NCI-H1694 treated with DMSO at 0.1 percent for 48 hours (cell line): ENCODE results near the gene MACROD2.

Experiments used
- DNase-seq: peaks from one replicate; lab custom pipeline; 2025; lab: John Stamatoyannopoulos, UW

The MACROD2 gene

DNA sequence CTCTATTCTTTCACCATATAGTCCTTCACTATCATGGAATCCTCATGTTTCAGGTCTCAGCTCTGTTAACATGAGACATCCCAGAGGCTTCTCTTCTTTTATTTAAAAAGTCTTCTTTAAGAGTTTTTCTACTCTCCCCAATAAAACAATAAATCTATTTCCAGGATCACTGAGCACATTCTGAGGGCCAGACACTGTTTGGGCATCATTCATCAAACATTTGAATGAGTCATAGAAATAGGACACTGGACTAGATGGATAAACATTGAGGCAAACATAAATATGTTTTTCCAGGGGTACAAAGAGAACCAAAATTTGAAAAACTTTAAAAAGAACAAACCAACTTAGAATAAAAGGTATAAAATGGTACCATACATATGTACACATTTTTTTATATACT is 2023.6 kb downstream of the MACROD2 start:
- DNase-seq = no peak

DNA sequence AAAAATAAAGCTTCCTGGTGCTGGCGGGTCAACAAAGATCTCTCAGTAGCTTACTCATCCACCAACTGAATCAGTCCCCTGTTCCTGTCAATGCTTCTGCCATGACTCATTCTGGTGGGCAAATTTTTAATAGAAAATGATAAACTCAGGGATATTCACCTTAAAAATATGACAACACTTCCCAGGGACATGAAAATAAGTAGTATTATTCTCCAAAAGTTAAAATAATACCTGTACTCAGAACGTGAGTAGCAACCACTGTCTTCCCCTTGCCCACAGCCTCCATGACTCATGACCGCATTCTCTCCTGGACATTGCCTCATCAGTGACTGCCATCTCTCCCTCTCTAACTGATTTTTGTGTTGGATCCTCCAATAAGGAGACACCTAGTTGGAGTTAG is 2025.7 kb downstream of the MACROD2 start:
- DNase-seq = no peak

DNA sequence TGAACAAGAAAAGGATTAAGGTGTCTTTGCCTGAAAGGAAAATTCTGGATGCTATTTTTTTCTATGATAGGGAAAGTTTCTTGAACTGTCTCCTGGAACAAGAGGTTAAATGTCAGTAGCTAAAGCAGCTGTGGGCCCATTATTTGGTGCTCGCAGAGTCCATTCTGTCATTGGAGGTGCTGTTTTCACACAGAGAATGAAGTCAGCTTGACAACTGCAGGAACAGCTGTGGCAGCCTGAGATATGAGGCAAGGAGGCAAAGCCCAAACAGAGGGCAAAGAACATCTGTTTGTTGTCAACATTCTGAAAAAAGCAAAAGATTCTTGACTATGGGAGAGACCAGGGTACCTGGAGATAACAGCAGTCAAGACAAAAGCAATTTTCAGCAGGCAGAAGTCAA is 2029.8 kb downstream of the MACROD2 start:
- no peak for DNase-seq

DNA sequence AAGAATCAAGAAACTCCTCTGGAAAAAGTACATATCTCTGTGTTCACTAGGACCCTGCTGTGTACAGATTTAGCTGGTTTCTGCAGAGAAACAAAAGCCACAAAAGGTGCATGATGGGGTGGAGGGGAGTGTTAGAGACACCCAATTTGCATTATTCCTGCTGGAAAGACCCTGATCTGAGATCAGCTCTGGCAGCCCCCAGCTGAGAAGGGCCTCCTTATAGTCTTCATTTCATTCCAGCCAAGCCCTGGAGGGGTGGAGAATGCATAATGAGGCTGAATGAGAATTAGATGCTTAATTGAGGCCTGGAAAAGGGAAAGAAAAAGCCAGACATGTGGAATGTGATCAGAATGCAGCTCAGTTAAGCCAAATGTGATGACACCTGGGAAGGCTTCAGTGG is 2032.4 kb downstream of the MACROD2 start:
- DNase-seq = no peak

DNA sequence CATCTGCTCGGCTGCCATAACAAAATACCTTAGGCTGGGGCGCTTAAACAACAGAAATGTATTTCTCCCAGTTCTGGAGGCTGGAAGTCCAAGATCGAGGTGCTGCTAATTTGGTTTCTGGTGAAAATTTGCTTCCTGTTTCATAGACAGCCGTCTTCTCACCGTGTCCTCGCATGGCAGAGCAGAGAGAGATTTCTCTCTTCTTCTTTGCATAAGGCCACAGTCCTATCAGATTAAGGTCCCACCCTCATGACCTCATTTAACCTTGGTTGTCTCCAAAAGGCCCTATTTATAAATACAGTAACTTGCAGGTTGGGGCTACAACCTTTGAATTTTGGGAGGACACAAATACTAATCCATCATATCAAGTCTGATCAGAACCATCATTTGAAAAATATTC is 2033.6 kb downstream of the MACROD2 start:
- no peak for DNase-seq

DNA sequence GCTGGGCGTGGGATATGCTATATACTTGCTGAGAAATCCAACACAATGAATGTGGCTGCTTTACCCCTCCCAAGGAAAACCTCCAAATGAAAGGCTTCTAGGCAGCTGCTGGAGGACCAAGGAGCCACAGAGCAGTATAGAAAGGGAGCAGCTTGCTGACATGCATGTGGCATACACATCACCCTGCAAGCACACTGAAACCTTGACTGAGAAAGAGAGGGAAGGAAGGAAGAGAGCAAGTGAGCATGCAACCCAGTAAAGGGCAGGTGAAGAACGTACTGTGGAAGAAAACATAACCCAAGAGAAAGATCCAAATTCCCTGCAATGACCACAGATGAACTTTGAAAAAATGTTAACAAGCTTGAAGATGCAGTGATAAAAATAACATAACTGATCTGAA is 2034.9 kb downstream of the MACROD2 start:
- no peak for DNase-seq

DNA sequence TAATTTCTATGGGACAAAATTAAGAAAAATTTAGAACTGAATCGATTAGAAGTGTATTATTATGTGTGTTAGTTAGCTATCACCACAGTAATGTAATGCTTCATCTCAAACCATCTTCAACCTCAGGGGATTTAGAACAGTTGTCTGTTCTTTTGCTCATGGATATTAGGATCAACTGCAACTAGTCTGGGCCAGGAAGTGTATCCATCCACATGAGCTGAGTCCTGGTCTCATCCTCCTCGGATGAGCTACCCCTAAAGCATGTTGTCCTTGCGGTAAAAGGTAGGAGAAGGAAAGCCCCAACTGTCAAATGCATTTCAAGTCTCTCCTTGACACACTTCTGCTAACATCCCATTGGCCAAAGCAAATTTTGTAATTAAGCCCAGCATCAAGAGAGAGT is 2040.3 kb downstream of the MACROD2 start:
- DNase-seq = no peak

DNA sequence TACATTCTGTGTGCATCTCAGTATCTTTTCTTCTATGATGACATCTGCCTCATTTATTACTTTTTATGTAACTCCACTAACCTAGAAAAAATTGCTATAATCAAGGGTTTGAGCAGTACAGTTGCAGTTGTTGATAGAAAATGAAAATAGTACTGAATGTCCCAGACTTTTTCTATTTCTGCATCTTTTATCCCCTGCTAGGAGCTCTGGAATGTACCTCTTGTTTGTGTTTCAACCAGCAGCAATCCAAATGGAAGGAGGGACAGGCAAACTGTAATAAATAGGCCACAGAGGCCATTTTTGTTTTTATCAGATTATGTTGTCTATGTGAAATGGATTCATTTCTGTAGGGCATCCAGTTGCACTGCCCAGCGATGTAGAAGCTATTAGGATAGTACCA is 2041.0 kb downstream of the MACROD2 start:
- no peak for DNase-seq

DNA sequence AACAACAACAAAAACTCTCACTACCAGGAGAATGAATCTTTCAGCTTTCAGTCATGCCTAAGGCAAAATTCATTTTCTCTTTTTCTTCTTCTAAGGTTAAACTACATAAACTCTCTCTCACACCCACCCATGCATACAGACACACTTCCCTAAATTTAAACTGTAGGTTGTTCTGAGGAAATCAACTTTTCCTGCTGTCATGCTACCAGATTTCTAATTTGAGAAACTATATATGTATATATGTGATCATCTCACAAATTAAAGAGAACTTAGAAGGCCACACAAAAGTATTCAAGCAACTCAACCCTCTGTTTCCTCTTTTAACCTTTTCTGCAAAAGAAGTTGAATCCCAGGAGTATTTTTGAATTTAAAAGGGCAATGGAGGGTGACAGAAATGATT is 2045.4 kb downstream of the MACROD2 start:
- DNase-seq = no peak

DNA sequence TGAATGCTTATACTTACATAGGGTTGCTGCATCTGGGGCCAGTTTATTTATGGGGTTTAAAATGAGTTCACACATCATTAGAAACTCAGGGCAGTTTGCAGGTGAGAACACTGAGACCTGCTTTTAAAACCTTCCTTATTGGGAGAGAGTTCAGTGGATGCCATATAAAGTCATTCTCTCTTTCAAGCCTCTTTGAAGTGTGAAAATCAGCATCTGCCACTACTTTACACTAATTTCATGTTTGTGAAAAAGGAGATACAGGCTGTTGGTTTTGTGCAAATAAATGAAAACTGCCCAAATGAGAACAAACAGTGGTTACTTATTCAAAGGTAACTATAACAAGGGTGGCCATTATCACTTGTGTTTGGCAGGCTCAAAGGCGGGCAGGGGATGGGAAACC is 2047.4 kb downstream of the MACROD2 start:
- no peak for DNase-seq

DNA sequence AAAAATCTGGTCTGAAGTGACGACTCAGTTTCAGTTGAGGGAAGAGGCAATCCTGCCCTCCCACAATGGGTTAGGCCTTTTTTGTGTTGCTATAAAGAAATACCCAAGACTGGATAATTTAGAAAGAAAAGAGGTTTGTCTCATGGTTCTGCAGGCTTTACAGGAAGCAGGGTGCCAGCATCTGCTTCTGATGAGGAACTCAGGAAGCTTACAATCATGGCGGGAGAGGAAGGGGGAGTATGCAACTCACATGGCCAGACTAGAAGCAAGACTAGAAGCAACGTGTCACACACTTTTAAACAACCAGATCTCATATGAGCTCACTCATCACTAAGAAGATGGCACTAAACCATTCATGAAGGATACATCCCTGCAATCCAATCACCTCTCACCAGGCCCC is 2048.6 kb downstream of the MACROD2 start:
- DNase-seq = no peak

DNA sequence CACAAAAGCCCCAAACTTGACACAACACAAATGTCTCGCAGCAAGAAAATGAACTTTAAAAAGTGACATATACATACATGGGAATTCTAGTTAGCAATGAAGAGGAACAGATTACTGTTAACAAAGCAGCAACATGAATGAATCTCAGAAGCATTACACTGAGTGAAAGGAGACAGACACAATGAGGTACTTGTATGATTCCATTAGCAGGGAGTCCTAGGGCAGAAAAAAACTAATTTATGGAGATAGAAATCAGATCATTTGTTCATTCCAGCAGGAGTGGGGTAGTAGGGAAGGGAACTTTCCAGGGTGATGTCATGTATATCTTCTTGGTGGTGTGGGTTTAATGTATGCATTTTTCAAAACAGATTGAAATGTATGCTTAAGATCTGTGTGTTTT is 2053.6 kb downstream of the MACROD2 start:
- DNase-seq = no peak

DNA sequence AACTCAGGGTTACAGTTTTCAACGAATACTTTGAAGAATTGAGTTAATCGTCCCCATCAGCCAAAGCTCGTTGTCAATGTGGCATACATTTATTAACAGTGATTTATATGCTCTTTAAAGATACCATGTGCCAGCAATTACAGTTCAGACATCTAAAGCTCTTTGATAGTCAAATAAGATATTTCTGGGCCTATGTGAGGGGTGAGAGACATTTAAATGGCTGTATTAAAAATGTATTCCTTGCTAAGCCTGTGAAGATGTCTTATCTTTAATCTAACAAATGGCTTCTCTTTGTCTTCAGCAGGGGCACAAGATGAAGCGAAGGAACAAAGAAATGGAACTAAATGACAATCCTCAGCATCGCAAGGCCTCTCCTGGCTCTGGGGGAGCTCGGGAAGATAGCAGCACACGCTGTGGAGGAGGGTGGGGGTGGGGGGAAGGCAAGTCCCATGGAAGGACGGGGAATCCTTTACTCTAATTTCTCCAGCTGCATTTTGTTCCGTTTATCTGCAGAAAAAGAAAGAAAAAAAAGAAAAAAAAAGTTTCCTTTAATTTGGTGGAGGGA is 2054.3 kb downstream of the MACROD2 start:
- no peak for DNase-seq

DNA sequence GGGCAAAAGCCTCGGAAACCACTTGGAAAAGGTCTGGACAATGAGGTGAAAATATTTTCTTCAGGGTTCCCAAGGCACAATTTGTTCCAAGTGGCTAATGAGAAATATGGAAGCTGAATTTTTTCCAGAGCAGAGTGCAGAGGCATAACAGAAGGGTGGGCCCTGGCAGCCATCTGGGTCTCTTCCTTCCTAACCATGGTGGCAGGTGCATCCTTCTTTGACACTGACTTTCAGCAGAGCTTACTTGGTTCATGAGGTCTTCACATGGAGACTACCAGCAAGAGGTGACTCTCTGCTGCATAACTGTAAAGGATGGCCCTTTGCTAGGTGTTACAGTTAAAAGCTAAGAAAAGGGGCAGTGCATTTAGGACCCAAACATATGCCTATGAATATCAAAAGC is 2055.1 kb downstream of the MACROD2 start:
- DNase-seq = no peak

DNA sequence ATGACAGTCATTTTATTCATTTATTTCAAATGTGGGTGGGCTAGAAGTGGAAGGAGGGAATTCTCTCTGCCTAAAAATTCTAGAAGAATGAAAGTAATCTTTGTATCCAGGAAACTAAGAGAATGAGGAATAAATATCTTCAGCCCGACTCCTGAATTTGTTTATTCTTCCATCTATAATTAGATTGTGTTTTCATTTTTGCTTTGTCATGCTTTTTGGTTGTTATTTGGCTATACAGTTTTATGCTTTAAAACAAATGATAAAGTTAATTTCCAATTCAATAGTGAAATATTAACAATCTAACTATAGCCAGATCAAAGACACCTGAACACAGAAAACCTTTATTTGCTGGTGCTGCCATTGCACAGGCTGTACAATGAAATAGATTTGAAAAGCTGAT is 2056.7 kb downstream of the MACROD2 start:
- no peak for DNase-seq

DNA sequence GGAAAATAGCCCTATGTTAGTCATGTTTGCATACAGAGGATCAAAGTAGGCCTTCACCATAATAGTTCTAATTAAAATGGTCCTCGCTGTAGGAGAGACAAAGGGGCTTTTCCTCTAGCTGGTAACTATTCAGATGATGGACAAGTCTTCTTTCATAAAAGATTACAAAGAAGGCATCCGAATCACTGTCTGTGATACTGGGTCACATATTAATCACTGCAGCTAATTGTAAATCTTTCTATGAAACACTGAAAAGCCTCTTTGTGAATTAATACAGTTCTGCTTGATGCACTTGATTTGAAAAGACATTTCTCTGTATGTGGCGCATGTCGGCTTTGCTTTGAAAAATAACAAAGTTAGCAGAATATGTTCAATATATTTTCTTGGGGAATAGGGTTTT is 2057.1 kb downstream of the MACROD2 start:
- no peak for DNase-seq

DNA sequence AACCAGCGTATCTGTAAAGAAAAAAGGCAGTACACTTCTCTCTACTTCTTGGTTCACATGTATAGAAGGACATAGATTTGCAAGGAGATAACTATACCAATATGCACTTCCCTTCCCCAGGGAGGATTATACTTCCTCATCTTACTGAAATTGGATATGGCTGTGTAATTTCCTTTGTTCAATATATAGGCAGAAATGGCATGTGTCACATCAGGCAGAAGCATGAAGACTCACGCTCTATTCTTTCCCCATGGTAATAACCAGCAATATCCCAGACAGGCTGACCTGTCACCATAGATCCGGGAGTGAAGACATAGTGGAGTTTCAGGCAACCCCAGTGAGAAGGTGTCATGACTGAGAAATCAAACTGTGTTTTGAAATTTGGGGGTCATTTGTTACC is 2059.7 kb downstream of the MACROD2 start:
- no peak for DNase-seq

DNA sequence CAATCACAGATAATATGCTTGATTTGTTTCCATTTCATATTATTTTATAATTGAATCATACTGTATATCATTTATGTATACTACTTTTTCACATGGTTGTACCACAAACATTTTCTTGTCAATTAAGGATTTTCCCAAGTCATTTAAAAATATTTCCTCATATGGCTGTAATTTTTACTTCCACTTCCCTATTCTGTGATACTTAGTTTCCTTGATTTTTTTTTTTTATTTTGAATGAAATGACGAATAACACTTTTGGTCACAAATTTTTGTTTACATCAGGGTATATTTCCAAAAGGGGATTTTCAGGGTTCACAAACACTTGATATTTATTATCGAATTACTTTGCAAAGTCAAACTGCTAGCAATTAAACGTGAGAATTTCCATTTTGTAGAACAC is 2062.3 kb downstream of the MACROD2 start:
- DNase-seq = no peak

DNA sequence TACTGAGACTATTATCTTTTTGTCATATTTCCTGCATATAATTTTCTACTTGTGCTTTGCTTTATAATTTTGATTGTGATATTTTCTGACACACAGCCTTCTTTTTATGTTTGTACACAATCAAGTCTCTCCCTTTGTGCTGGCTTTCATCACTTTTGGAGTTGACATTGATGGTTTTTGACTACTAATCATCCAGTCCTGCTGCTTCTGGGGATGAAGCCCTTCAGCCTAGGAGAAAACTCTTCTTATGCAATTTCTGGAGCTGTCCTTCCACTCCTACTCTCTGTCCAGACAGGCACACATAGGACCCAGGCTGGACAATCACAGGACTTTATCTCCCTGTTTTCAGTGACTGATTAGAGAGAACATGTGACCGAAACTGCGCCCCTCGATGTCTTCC is 2063.0 kb downstream of the MACROD2 start:
- no peak for DNase-seq

DNA sequence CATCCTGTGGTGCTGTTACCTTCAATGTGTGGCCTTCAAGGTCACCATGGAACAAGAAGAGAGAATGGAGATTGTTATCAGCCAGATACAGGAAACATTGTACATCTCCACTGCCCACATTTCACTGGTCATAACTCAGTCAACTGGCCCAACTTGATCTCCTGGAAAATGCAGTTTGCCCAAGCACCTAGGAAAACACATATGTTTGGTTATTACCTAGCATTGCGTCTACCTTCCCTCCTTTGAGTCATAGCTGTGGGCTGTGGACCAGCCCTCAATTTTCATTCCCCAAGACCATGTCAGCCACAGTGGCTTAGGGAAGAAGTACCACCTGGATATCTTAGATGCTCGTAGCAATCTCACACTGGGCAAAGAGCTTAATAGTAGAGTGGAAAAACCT is 2064.5 kb downstream of the MACROD2 start:
- DNase-seq = no peak

DNA sequence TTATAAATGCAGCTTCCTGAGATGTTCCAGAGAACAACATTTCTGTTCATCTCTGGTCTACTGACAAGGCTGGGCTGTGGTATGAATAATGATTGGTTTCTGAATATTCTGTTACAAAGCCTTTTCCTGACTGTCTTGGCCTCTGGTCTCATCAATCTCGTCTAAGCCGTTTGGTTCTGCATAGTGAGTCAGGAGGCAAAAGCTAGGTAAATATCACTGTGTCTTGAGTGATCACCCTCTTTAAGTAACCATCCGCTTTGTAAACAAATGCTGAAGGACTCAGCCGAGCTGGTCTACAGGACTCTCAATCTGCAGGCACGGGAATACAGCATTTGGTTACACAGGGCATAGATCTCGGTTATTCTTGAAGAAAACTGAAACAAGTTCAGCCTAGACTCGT is 2066.0 kb downstream of the MACROD2 start:
- no peak for DNase-seq

DNA sequence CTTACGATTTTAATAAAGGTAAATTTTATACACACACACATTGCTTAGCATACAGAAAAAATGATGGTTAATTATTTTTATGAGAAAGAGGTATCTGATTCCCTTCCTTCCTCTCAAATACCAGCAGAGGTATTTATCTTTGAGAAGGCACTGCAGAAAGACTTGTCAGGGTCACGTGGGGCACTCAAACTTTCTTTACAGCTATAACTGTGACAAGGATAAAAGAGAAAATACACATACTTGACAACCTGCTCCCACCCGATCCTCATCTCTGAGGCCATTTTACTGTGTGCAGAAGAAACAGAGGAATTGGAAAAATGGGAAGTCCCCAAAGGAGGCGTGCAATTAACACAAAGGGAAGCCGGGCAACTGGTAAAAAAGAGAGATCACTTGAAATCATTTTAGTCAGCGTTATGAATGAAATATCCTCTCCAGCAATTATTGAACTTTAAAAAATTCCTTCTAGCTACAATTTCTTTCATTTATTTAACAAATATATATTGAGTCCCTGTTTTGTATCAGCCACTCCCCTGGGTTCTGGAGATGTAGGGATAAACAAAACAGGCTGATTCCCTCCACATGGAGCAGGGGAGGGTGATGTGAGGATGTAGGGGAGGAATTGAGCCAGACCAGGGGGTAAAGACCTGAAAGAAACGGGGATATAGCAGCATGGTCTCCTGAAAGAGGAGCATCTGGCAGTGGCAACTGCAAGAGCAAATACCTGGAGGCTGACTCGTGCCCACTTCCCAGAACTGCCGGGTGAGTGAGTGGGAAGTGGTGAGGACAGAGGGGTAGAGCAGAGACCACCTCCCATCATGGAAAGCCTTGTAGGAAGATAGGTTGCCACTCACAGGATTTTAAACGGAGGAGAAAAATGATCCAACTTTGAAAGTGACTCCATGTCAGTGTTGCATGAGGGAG is 2067.6 kb downstream of the MACROD2 start:
- no peak for DNase-seq

DNA sequence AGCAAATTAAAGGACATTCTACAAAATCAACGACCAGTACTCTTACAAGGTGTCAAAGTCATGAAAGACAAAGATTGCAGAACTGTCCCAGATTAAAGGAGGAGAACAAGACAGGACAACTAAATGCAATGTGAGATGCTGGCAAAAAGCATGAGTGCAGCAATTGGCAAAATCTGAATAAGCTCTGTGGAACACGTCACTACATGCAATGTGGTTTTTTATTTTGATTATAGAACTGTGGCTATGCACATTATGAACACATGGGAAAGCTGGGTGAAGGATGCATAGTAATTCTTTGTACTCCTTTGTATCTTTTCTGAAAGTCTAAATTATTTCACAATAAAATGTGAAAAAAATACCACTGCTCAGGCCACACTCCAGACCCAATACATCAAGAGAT is 2068.6 kb downstream of the MACROD2 start:
- DNase-seq = no peak
